DND-41 (cell line): ENCODE measurements around the gene GNS.

ENCODE experiments used
- ATAC-seq: fragments of 200-7000 bp; cut with Tn5 transposase; 3 replicates; pipeline ENCODE4 v1.9.1; 2021; ENCODE audit warnings: low read depth; ENCODE audit not compliant: insufficient read depth
- DNase-seq: peaks from one replicate; pipeline ENCODE4 v3.0.0-alpha.2; 2020
- H2AFZ ChIP-seq: 2 replicates; pipeline ENCODE4 v1.6.0; 2012; ENCODE audit warnings: low read depth, low read length
- H3K27ac ChIP-seq: 2 replicates; pipeline ENCODE4 v1.5.1; 2012; ENCODE audit warnings: low read length, inconsistent platforms
- H3K27me3 ChIP-seq: fragments of 200-600 bp; sonication (generic); 2 replicates; pipeline ENCODE4 v1.6.0; 2012; ENCODE audit warnings: low read length, mild to moderate bottlenecking, inconsistent platforms; ENCODE audit not compliant: insufficient read depth, poor library complexity
- H3K36me3 ChIP-seq: 2 replicates; pipeline ENCODE4 v1.5.1; 2012; ENCODE audit warnings: low read length, inconsistent platforms; ENCODE audit not compliant: insufficient read depth
- H3K4me1 ChIP-seq: 2 replicates; pipeline ENCODE4 v1.5.1; 2012; ENCODE audit warnings: mild to moderate bottlenecking, low read length; ENCODE audit not compliant: insufficient read depth
- H3K4me2 ChIP-seq: 2 replicates; pipeline ENCODE4 v1.6.0; 2012; ENCODE audit warnings: mild to moderate bottlenecking, moderate library complexity, low read length, inconsistent platforms; ENCODE audit not compliant: insufficient read depth
- H3K4me3 ChIP-seq, 2 experiments: fragments of 200-600 bp in 1 of 2; shearing (Covaris generic) in 1 of 2; 2 replicates each; pipeline ENCODE4 v1.5.1; 2012 to 2016; ENCODE audit warnings: inconsistent platforms in 2 of 2, low read length in 2 of 2, mild to moderate bottlenecking in 2 of 2, low read depth in 1 of 2, moderate library complexity in 1 of 2
- H3K79me2 ChIP-seq: 2 replicates; pipeline ENCODE4 v1.6.0; 2012; ENCODE audit warnings: low read length, inconsistent platforms; ENCODE audit not compliant: insufficient read depth
- H3K9ac ChIP-seq: 2 replicates; pipeline ENCODE4 v1.6.0; 2012; ENCODE audit warnings: low read depth, mild to moderate bottlenecking, inconsistent platforms, low read length, moderate library complexity
- H3K9me3 ChIP-seq: 2 replicates; pipeline ENCODE4 v1.5.1; 2012; ENCODE audit warnings: low read length, moderate library complexity, mild to moderate bottlenecking, inconsistent platforms; ENCODE audit not compliant: insufficient read depth, severe bottlenecking
- H4K20me1 ChIP-seq: 2 replicates; pipeline ENCODE4 v1.6.0; 2012; ENCODE audit warnings: low read length; ENCODE audit not compliant: insufficient read depth
- CTCF ChIP-seq: IDR thresholded peaks from 2 replicates; pipeline ENCODE4 v1.5.1; 2012; ENCODE audit warnings: borderline replicate concordance, low read length, moderate library complexity, mild to moderate bottlenecking; ENCODE audit not compliant: poor library complexity, severe bottlenecking; ENCODE audit errors: extremely low read depth
- EZH2 ChIP-seq: IDR thresholded peaks from 3 replicates; pipeline ENCODE4 v1.6.1; 2012; ENCODE audit warnings: borderline replicate concordance, low read depth, mild to moderate bottlenecking, moderate library complexity, low read length, inconsistent platforms; ENCODE audit not compliant: severe bottlenecking

Gene GNS

GRCh38 chr12:64685605-64686004, 73.6 kb downstream of the GNS start:
- Histone ChIP-seq H3K4me3 (no peak overlapping the region), H3K36me3 (peaks cover 26% of the 10 kb centered on the region), H3K27ac (no peak overlapping the region), H3K4me2 (no peak overlapping the region), H3K79me2 (peaks cover 22% of the 10 kb centered on the region), H3K4me1 (peaks cover 9% of the 10 kb centered on the region), H3K9ac (no peak overlapping the region), H4K20me1 (peaks cover 8% of the 10 kb centered on the region; the same call in 1 of the 2 replicates), H3K9me3 (no peaks in the 10 kb centered on the region), H3K27me3 (no peaks in the 10 kb centered on the region), H2AFZ (no peak overlapping the region)
- TF ChIP-seq CTCF, result no peak
- TF ChIP-seq EZH2, result no peak
- ATAC-seq (no peak), DNase-seq (no peak)

GRCh38 chr12:64685050-64685449, 74.2 kb downstream of the GNS start:
- Histone ChIP-seq H3K27me3 (no peaks in the 10 kb centered on the region), H3K9ac (no peak overlapping the region), H3K36me3 (peaks cover 26% of the 10 kb centered on the region), H3K27ac (no peak overlapping the region), H2AFZ (no peak overlapping the region), H3K4me3 (no peak overlapping the region), H3K9me3 (no peaks in the 10 kb centered on the region), H3K4me2 (no peak overlapping the region), H3K4me1 (peaks cover 9% of the 10 kb centered on the region), H4K20me1 (peaks cover 8% of the 10 kb centered on the region; the same call in 1 of the 2 replicates), H3K79me2 (peaks cover 25% of the 10 kb centered on the region)
- TF ChIP-seq CTCF, result no peak
- DNase-seq (no peak), ATAC-seq (no peak)

GRCh38 chr12:64683816-64684543, 75.2 kb downstream of the GNS start:
- H3K4me2 ChIP-seq, result no peak overlapping the region
- no peak overlapping the region for H3K4me3 ChIP-seq
- no peak for TF ChIP-seq EZH2
- no peak for TF ChIP-seq CTCF

More at GRCh38 chr12:64683816-64684543, 75.2 kb downstream of the GNS start:
- DNase-seq (no peak), ATAC-seq (no peak)
- Histone ChIP-seq H3K27ac (no peak overlapping the region), H4K20me1 (peaks cover 8% of the 10 kb centered on the region; the same call in 1 of the 2 replicates), H3K36me3 (peaks cover 23% of the 10 kb centered on the region), H2AFZ (no peak overlapping the region), H3K4me1 (peaks cover 9% of the 10 kb centered on the region), H3K9ac (no peak overlapping the region), H3K27me3 (no peaks in the 10 kb centered on the region), H3K79me2 (peaks cover 32% of the 10 kb centered on the region), H3K9me3 (no peaks in the 10 kb centered on the region)
